VCaP (cell line): Measurements from ENCODE around the gene TCF23.
A peak's percentile ranks its signal among the peaks of the same experiment; 100 is the strongest.

Source experiments
- H3K27ac ChIP-seq: fragments of 450-650 bp; 2 replicates; pipeline ENCODE4 v1.5.1; 2017
- CTCF ChIP-seq: fragments of 450-650 bp; conservative IDR thresholded peaks from 2 replicates; pipeline ENCODE4 v1.5.1; 2017; ENCODE audit warnings: mild to moderate bottlenecking, moderate library complexity

Gene TCF23

GRCh38 chr2:27125104-27125503, 23.7 kb upstream of the TCF23 start:
- TF ChIP-seq CTCF, result no peak
- H3K27ac ChIP-seq, result no peak overlapping the region

- no peak for TF ChIP-seq CTCF
Measured at GRCh38 chr2:27126252-27126710, 22.5 kb upstream of the TCF23 start.

GRCh38 chr2:27127883-27128667, 20.7 kb upstream of the TCF23 start:
- no peak overlapping the region for H3K27ac ChIP-seq
- no peak for TF ChIP-seq CTCF

More at GRCh38 chr2:27126252-27126710, 22.5 kb upstream of the TCF23 start:
- peak overlapping the region; percentile 40 for H3K27ac ChIP-seq

GRCh38 chr2:27128668-27129571, 19.9 kb upstream of the TCF23 start:
- no peak for TF ChIP-seq CTCF
- H3K27ac ChIP-seq, result no peak overlapping the region

GRCh38 chr2:27130396-27130795, 18.4 kb upstream of the TCF23 start:
- no peak overlapping the region for H3K27ac ChIP-seq
- TF ChIP-seq CTCF, result no peak

GRCh38 chr2:27131429-27131828, 17.4 kb upstream of the TCF23 start:
- TF ChIP-seq CTCF, result no peak
- H3K27ac ChIP-seq, result no peak overlapping the region

- H3K27ac ChIP-seq, result peak overlapping the region; percentile 84; the same call in 1 of the 2 replicates
- no peak for TF ChIP-seq CTCF
Measured at GRCh38 chr2:27133195-27133875, 15.5 kb upstream of the TCF23 start.
